OCI-LY3 (cell line): ENCODE measurements around the gene SMPDL3B.

ENCODE experiments used
- H2AFZ ChIP-seq: fragments of 200-600, 300-600 bp; shearing (Covaris generic); 2 replicates; pipeline ENCODE4 v1.6.0; 2014; ENCODE audit warnings: antibody characterized with exemption, low read depth, low read length
- H3K27ac ChIP-seq: fragments of 200-600, 300-600 bp; sonication (generic); 2 replicates; pipeline ENCODE4 v1.5.1; 2014; ENCODE audit warnings: mild to moderate bottlenecking, low read length, moderate library complexity, mixed read lengths
- H3K27me3 ChIP-seq: fragments of 200-600, 300-600 bp; sonication (generic); 2 replicates; pipeline ENCODE4 v1.6.1; 2014; ENCODE audit warnings: low read depth, low read length, mixed read lengths
- H3K36me3 ChIP-seq: fragments of 200-600, 300-600 bp; sonication (generic); replicated peaks from 2 replicates; pipeline ENCODE3; 2014; ENCODE audit warnings: low read depth, low read length, mixed read lengths
- H3K4me1 ChIP-seq: fragments of 300-600, 200-600 bp; sonication (generic); 2 replicates; pipeline ENCODE4 v1.6.1; 2014; ENCODE audit warnings: low read length, mixed read lengths
- H3K4me2 ChIP-seq: fragments of 200-600, 300-600 bp; sonication (generic); 2 replicates; pipeline ENCODE4 v1.6.1; 2014; ENCODE audit warnings: low read length, mixed read lengths
- H3K4me3 ChIP-seq: fragments of 300-600, 200-600 bp; sonication (generic); 2 replicates; pipeline ENCODE4 v1.5.1; 2014; ENCODE audit warnings: antibody characterized with exemption, mild to moderate bottlenecking, low read length, moderate library complexity
- H3K79me2 ChIP-seq: fragments of 300-600, 200-600 bp; shearing (Covaris generic); 2 replicates; pipeline ENCODE4 v1.6.1; 2014; ENCODE audit warnings: mild to moderate bottlenecking, low read length, mixed read lengths
- H3K9ac ChIP-seq: fragments of 300-600, 200-600 bp; shearing (Covaris generic); 2 replicates; pipeline ENCODE4 v1.6.0; 2014; ENCODE audit warnings: mild to moderate bottlenecking, low read length, moderate library complexity
- H3K9me3 ChIP-seq: fragments of 200-600, 300-600 bp; shearing (Covaris generic); 2 replicates; pipeline ENCODE4 v1.6.1; 2014; ENCODE audit warnings: low read length, mixed read lengths; ENCODE audit not compliant: insufficient read depth
- H4K20me1 ChIP-seq: fragments of 200-600, 300-600 bp; sonication (generic); 2 replicates; pipeline ENCODE4 v1.6.1; 2016; ENCODE audit warnings: low read length, mixed read lengths; ENCODE audit not compliant: insufficient read depth
- CTCF ChIP-seq: fragments of 200-600, 300-600 bp; sonication (generic); IDR thresholded peaks from 2 replicates; pipeline ENCODE4 v1.5.1; 2014; ENCODE audit warnings: antibody characterized with exemption, low read length, low read depth
- EZH2phosphoT487 ChIP-seq: fragments of 200-600 bp; shearing (Covaris generic); IDR thresholded peaks from 2 replicates; pipeline ENCODE4 v1.6.1; 2018; ENCODE audit warnings: antibody characterized with exemption, mixed run types, low read depth

Gene SMPDL3B

GRCh38 chr1:27915082-27915575 lies 19.7 kb upstream of the SMPDL3B start:
- peak overlapping the region; percentile 29; the same call in 1 of the 2 replicates for H3K27ac ChIP-seq
- peaks cover 4% of the 10 kb centered on the region; the same call in 1 of the 2 replicates for H3K9me3 ChIP-seq
- H4K20me1 ChIP-seq: no peaks in the 10 kb centered on the region
- peak overlapping the region; percentile 53 for H3K4me3 ChIP-seq
- H3K27me3 ChIP-seq: peaks cover 15% of the 10 kb centered on the region; the same call in 1 of the 2 replicates
- H2AFZ ChIP-seq: peak overlapping the region; percentile 93
- H3K9ac ChIP-seq: no peak overlapping the region
- H3K4me1 ChIP-seq: peaks cover 5% of the 10 kb centered on the region
- TF ChIP-seq CTCF (no peak), EZH2phosphoT487 (no peak)
- H3K79me2 ChIP-seq: peaks cover 27% of the 10 kb centered on the region
- H3K4me2 ChIP-seq: peak overlapping the region; percentile 59
- peaks cover 13% of the 10 kb centered on the region for H3K36me3 ChIP-seq

GRCh38 chr1:27922272-27922671 lies 12.5 kb upstream of the SMPDL3B start:
- no peaks in the 10 kb centered on the region for H3K36me3 ChIP-seq
- H2AFZ ChIP-seq: no peak overlapping the region
- no peaks in the 10 kb centered on the region for H3K79me2 ChIP-seq
- H3K27ac ChIP-seq: no peak overlapping the region
- no peak overlapping the region for H3K4me2 ChIP-seq
- H4K20me1 ChIP-seq: no peaks in the 10 kb centered on the region
- H3K9ac ChIP-seq: no peak overlapping the region
- TF ChIP-seq CTCF: no peak
- TF ChIP-seq EZH2phosphoT487: no peak
- no peaks in the 10 kb centered on the region for H3K9me3 ChIP-seq
- H3K4me3 ChIP-seq: no peak overlapping the region
- peaks cover 14% of the 10 kb centered on the region; the same call in 1 of the 2 replicates for H3K27me3 ChIP-seq
- no peaks in the 10 kb centered on the region for H3K4me1 ChIP-seq

DNA sequence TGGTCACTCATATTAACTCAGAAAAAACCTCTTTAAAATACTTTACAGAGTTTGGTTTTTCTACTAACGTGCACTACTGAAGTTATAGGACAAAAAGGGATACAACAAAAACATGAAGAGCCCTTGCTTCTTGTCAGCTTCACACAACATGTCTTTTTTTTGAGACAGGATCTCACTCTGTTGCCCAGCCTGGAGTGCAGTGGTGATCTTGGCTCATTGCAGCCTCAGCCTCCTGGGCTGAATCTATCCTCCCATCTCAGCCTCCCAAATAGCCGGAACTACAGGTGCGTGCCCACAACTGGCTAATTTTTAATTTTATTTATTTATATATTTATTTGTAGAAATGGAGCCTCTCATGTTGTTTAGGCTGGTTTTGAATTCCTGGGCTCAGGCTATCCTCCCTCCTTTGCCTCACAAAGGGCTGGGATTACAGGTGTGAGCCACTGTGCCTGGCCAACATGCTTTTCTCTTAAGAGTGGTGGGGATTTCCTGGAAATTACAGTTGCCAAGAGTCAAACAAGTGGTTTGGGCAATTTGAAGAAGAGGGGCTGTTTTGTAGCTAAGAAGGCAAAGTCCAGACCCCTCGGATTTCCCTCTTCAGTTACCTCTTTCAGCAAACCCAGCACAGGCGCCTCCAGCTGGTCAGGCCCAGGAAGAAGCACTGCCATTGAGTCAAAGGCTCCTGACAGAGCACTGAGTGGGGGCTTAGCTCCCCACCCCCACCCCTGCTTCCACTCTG lies 6.4 kb upstream of the SMPDL3B start:
- Histone ChIP-seq H3K9me3 (no peaks in the 10 kb centered on the region), H3K36me3 (no peaks in the 10 kb centered on the region), H3K9ac (no peak overlapping the region), H3K27me3 (no peaks in the 10 kb centered on the region), H3K4me3 (no peak overlapping the region), H4K20me1 (no peaks in the 10 kb centered on the region), H3K79me2 (no peaks in the 10 kb centered on the region), H3K4me2 (no peak overlapping the region), H3K27ac (no peak overlapping the region), H2AFZ (no peak overlapping the region), H3K4me1 (peaks cover 9% of the 10 kb centered on the region)
- TF ChIP-seq CTCF (peak; percentile 16; the same call in 1 of the 2 replicates), EZH2phosphoT487 (no peak)

- Histone ChIP-seq H3K4me2 (no peak overlapping the region), H3K4me3 (no peak overlapping the region), H3K9me3 (no peaks in the 10 kb centered on the region), H3K27ac (no peak overlapping the region), H3K36me3 (no peaks in the 10 kb centered on the region), H3K9ac (no peak overlapping the region), H3K27me3 (no peaks in the 10 kb centered on the region), H2AFZ (no peak overlapping the region), H3K4me1 (peaks cover 9% of the 10 kb centered on the region), H3K79me2 (no peaks in the 10 kb centered on the region), H4K20me1 (no peaks in the 10 kb centered on the region)
- no peak for TF ChIP-seq EZH2phosphoT487
- no peak for TF ChIP-seq CTCF
Observed at GRCh38 chr1:27931184-27931583, 3.6 kb upstream of the SMPDL3B start.
